Measurements from ENCODE around the gene ETFA.

Gene ETFA

GRCh38 chr15:76239786-76240185, 71.5 kb downstream of the ETFA start:
- H3K27me3 ChIP-seq = no peaks in the 10 kb centered on the region
- intact Hi-C loops (cut with DNase I; ENCODE audit: low total_unique reads) = no loop called here
- no peaks in the 10 kb centered on the region for H3K9me3 ChIP-seq
- H3K36me3 ChIP-seq = peaks cover 7 to 12% (median 10%) of the 10 kb centered on the region in 3 donors
- H3K27ac ChIP-seq = no peak overlapping the region
- TF ChIP-seq CTCF (IDR thresholded peaks at IDR 0.05) = no peak
- no peak overlapping the region for H3K4me3 ChIP-seq
- no peak for DNase-seq
- H3K4me1 ChIP-seq = no peaks in the 10 kb centered on the region

GRCh38 chr15:76236350-76236749, 74.9 kb downstream of the ETFA start:
- DNase-seq = no peak
- no peak overlapping the region for H3K27ac ChIP-seq
- no peak overlapping the region for H3K4me3 ChIP-seq
- no peaks in the 10 kb centered on the region for H3K9me3 ChIP-seq
- H3K27me3 ChIP-seq = no peaks in the 10 kb centered on the region
- H3K36me3 ChIP-seq = peaks cover 0 to 1% (median 0%) of the 10 kb centered on the region in 3 donors
- intact Hi-C loops (cut with DNase I; ENCODE audit: low total_unique reads) = no loop called here
- H3K4me1 ChIP-seq = no peaks in the 10 kb centered on the region
- no peak for TF ChIP-seq CTCF (IDR thresholded peaks at IDR 0.05)

- Histone ChIP-seq H3K36me3 (peaks cover 7 to 11% (median 8%) of the 10 kb centered on the region in 3 donors), H3K4me3 (no peak overlapping the region), H3K27ac (no peak overlapping the region), H3K27me3 (no peaks in the 10 kb centered on the region), H3K4me1 (no peaks in the 10 kb centered on the region), H3K9me3 (no peaks in the 10 kb centered on the region)
- no peak for DNase-seq
- intact Hi-C loops (cut with DNase I; ENCODE audit: low total_unique reads) = no loop called here
- TF ChIP-seq CTCF (IDR thresholded peaks at IDR 0.05) = peak; percentile 29 to 35
Observed at GRCh38 chr15:76235186-76235826, 76.0 kb downstream of the ETFA start.

- intact Hi-C loops (cut with DNase I; ENCODE audit: low total_unique reads) = no loop called here
- Histone ChIP-seq H3K4me1 (no peaks in the 10 kb centered on the region), H3K4me3 (no peak overlapping the region), H3K36me3 (peaks cover 7 to 11% (median 8%) of the 10 kb centered on the region in 3 donors), H3K27ac (no peak overlapping the region), H3K9me3 (no peaks in the 10 kb centered on the region), H3K27me3 (no peaks in the 10 kb centered on the region)
- no peak for DNase-seq
- TF ChIP-seq CTCF (IDR thresholded peaks at IDR 0.05) = no peak
Observed at GRCh38 chr15:76234337-76234889, 76.9 kb downstream of the ETFA start.

- intact Hi-C loops (cut with DNase I; ENCODE audit: low total_unique reads) = no loop called here
- Histone ChIP-seq H3K4me3 (no peak overlapping the region), H3K9me3 (no peaks in the 10 kb centered on the region), H3K4me1 (no peaks in the 10 kb centered on the region), H3K27me3 (no peaks in the 10 kb centered on the region), H3K27ac (no peak overlapping the region), H3K36me3 (peaks cover 7 to 11% (median 8%) of the 10 kb centered on the region in 3 donors)
- no peak for DNase-seq
- no peak for TF ChIP-seq CTCF (IDR thresholded peaks at IDR 0.05)
Observed at GRCh38 chr15:76233921-76234320, 77.3 kb downstream of the ETFA start.
